GM06990 (cell line): ENCODE measurements around the gene TBL1X.

Source experiments
- DNase-seq: peaks from one replicate; pipeline ENCODE4 v3.0.0-alpha.2; 2011; ENCODE audit not compliant: insufficient read length; ENCODE audit errors: extremely low read depth
- H3K27me3 ChIP-seq: replicated peaks from 2 replicates; pipeline ENCODE4 v1.6.0; 2011; ENCODE audit warnings: low read length; ENCODE audit not compliant: control insufficient read depth, insufficient read depth
- H3K36me3 ChIP-seq: 2 replicates; pipeline ENCODE4 v1.5.1; 2011; ENCODE audit warnings: low read length; ENCODE audit not compliant: control insufficient read depth, insufficient read depth
- H3K4me3 ChIP-seq: replicated peaks from 2 replicates; pipeline ENCODE4 v1.5.1; 2011; ENCODE audit warnings: low read depth, mild to moderate bottlenecking, control low read depth, low read length
- TF ChIP-seq, protein P1 (sequence below): IDR thresholded peaks from 2 replicates; pipeline ENCODE4 v1.5.1; 2011; ENCODE audit warnings: low read length, control low read depth, mild to moderate bottlenecking, inconsistent platforms; ENCODE audit not compliant: insufficient read depth, poor library complexity, severe bottlenecking

TBL1X gene

DNA sequence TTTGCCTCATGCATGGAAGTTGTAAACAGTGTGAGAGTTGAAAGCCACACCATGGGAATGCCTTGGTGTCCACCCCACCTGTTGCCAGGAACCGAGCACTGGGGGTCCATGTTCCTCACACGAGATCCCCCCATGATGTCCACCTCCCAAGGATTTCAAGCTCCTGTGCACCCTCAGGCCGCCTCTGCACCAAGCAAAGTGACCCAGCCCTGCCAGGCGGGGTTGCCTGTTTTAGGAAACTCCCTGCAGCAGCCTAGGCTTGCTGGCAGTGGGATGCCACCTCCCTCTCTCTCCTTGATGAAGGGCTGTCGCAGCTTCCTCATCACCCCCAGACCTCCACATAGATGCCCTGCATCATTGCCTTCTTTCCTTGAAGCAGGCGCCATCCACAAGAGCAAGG, 218.0 kb downstream of the TBL1X start:
- no peak for DNase-seq
- no peaks in the 10 kb centered on the region for H3K36me3 ChIP-seq
- TF ChIP-seq, protein P1, sequence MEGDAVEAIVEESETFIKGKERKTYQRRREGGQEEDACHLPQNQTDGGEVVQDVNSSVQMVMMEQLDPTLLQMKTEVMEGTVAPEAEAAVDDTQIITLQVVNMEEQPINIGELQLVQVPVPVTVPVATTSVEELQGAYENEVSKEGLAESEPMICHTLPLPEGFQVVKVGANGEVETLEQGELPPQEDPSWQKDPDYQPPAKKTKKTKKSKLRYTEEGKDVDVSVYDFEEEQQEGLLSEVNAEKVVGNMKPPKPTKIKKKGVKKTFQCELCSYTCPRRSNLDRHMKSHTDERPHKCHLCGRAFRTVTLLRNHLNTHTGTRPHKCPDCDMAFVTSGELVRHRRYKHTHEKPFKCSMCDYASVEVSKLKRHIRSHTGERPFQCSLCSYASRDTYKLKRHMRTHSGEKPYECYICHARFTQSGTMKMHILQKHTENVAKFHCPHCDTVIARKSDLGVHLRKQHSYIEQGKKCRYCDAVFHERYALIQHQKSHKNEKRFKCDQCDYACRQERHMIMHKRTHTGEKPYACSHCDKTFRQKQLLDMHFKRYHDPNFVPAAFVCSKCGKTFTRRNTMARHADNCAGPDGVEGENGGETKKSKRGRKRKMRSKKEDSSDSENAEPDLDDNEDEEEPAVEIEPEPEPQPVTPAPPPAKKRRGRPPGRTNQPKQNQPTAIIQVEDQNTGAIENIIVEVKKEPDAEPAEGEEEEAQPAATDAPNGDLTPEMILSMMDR: no peak
- no peak overlapping the region for H3K4me3 ChIP-seq
- H3K27me3 ChIP-seq: no peaks in the 10 kb centered on the region

GRCh38 chrX:9683350-9683749, 218.5 kb downstream of the TBL1X start:
- no peak for DNase-seq
- Histone ChIP-seq H3K36me3 (no peaks in the 10 kb centered on the region), H3K27me3 (no peaks in the 10 kb centered on the region), H3K4me3 (no peak overlapping the region)
- TF ChIP-seq, protein P1: no peak

DNA sequence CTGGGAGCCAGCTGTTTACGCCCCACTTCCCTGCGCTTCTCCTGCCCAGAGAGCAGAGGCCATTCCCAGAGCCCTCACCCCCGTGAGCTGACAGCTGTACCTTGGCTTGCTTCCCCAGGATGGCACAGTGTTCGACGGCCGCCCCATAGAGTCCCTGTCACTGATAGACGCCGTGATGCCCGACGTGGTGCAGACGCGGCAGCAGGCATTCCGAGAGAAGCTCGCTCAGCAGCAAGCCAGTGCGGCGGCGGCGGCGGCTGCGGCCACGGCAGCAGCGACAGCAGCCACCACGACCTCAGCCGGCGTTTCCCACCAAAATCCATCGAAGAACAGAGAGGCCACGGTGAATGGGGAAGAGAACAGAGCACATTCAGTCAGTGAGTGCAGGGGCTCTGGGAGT, 223.0 kb downstream of the TBL1X start:
- DNase-seq: no peak
- H3K36me3 ChIP-seq: no peaks in the 10 kb centered on the region
- TF ChIP-seq, protein P1: no peak
- no peaks in the 10 kb centered on the region for H3K27me3 ChIP-seq
- H3K4me3 ChIP-seq: no peak overlapping the region

GRCh38 chrX:9688833-9689232, 224.0 kb downstream of the TBL1X start:
- no peak for DNase-seq
- Histone ChIP-seq H3K27me3 (no peaks in the 10 kb centered on the region), H3K36me3 (no peaks in the 10 kb centered on the region), H3K4me3 (no peak overlapping the region)
- TF ChIP-seq, protein P1: no peak

- H3K4me3 ChIP-seq: no peak overlapping the region
- TF ChIP-seq, protein P1: no peak
- DNase-seq: no peak
- H3K36me3 ChIP-seq: no peaks in the 10 kb centered on the region
- H3K27me3 ChIP-seq: no peaks in the 10 kb centered on the region
Measured at GRCh38 chrX:9690046-9690445, 225.2 kb downstream of the TBL1X start.

DNA sequence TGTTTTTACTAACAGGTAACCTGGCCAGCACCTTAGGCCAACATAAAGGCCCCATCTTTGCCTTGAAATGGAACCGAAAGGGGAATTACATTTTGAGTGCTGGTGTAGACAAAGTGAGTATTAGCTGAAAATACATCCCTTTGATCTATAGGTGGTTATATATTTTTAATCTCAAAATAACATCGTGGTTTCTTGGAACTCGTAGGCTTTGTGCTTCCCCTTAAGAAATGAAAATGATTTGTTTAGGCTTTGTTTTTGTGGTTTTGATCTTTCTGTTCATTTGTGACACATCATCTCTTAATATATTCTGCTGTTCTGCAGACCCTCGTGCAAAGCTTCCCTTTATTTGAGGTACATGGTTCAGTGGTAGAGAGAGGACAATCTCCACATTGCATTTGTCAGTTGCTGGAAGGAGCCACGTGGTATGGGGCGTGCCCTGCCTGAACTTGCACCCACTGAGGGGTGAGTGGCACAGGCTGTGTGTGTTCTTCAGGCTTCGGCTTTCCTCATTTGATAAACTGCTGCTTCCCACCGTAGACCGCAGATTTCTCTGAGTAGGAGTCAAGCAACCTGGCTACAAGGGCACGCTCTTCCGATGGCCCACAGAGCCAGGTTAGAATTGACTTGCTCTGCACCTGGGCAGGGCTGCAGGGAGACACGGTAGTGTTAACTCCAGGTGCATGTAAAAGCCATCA, 228.6 kb downstream of the TBL1X start:
- Histone ChIP-seq H3K4me3 (no peak overlapping the region), H3K27me3 (no peaks in the 10 kb centered on the region), H3K36me3 (no peaks in the 10 kb centered on the region)
- DNase-seq: no peak
- TF ChIP-seq, protein P1: no peak
